Right cardiac atrium (tissue), 5 donors: Measurements from ENCODE around the gene LCE1E. TPM values are rescaled to one million over a fixed set of nuclear protein-coding genes. Genes with fewer than 3 reads are reported as not detected.

Experiments used
- ATAC-seq, 2 donors: fragments of 200-7000 bp; cut with Tn5 transposase; one replicate each; pipeline versions ENCODE4 v1.8.0 to v1.9.1; 2020; ENCODE audit warnings: moderate library complexity in 2 of 2, mild to moderate bottlenecking in 1 of 2
- DNase-seq, 3 donors: peaks; one replicate each; pipeline ENCODE4 v3.0.0-alpha.2; 2020
- H3K27ac ChIP-seq: one replicate; pipeline ENCODE4 v1.5.1; 2013; ENCODE audit warnings: mild to moderate bottlenecking, low read length, control low read depth, moderate library complexity
- H3K27me3 ChIP-seq: one replicate; pipeline ENCODE4 v1.6.1; 2013; ENCODE audit not compliant: control insufficient read depth, insufficient read depth
- H3K4me1 ChIP-seq: one replicate; pipeline ENCODE4 v1.6.1; 2013; ENCODE audit warnings: low read length; ENCODE audit not compliant: control insufficient read depth, insufficient read depth
- H3K4me3 ChIP-seq: one replicate; pipeline ENCODE4 v1.5.1; 2013; ENCODE audit warnings: low read length, control low read depth
- H3K9me3 ChIP-seq: one replicate; pipeline ENCODE4 v1.6.1; 2013; ENCODE audit warnings: low read length; ENCODE audit not compliant: control insufficient read depth
- WGBS: extraction: QIAGEN DNeasy Blood & Tissue Kit; methylation state at CpG from one replicate; pipeline ENCODE4 v1.1.7; 2013; 5-methylcytosine and 5-hydroxymethylcytosine counted together
- intact Hi-C, 4 donors: fragments of 100-400 bp; cut with DNase I; formaldehyde crosslinking; loops; one replicate each; pipeline versions ENCODE4 v1.11.0 to v1.14.0; 2022 to 2023
- long read RNA-seq, 4 donors: library from polyadenylated mRNA; unstranded; transcript quantifications; one replicate each; pipeline ENCODE4 v2.0.0, GENCODE V29; 2020 to 2021
- polyA plus RNA-seq: library from polyadenylated mRNA; stranded (reverse); fragments of 200-250 nt; gene quantifications from one replicate; pipeline ENCODE4 v1.2.3, GENCODE V29; 2013
- total RNA-seq, 4 donors: library from RNA; stranded (reverse); fragmentation: NEBNext Ultra II Directional; extraction: Animal tissue kit (Norgen Biotek cat#: 25700); gene quantifications; one replicate each; pipeline ENCODE4 v1.2.1, GENCODE V29; 2021
- donor health status: healthy with polysubstance abuse.
- donor health status: DM: no; HTN: yes; CAD: no.
- donor health status: DM: no; HTN: no; CAD: no.
- donor health status: DM: no; HTN: yes; CAD: no; lungs with severe emphysema.
- donor health status: DM: yes; HTN: yes; CAD: no.

Gene LCE1E
- total RNA-seq (not detected), polyA plus RNA-seq (not detected)
- long read RNA-seq, donor 1: 0 reads
- long read RNA-seq, donor 2: 0 reads
- long read RNA-seq, donor 3: 0 reads
- long read RNA-seq, donor 4: 0 reads

- no peaks in the 10 kb centered on the region for H3K27me3 ChIP-seq
These were observed at the start of gene LCE1E for GRCh38 chr1:152786077-152786476. Gene LCE1E, plus strand, starts transcription at chr1:152786257. Its CDS starts 1,043 bp downstream, at chr1:152787300.

GRCh38 chr1:152737997-152738396 lies 48.1 kb upstream of the LCE1E start:
- 77% methylated on average over 5 of the region's 5 CpGs for WGBS
- Histone ChIP-seq H3K4me3 (no peak overlapping the region), H3K27me3 (no peaks in the 10 kb centered on the region), H3K9me3 (peaks cover 4% of the 10 kb centered on the region), H3K4me1 (no peaks in the 10 kb centered on the region), H3K27ac (no peak overlapping the region)
- intact Hi-C loops: no loop called here
- DNase-seq (no peak), ATAC-seq (no peak)

More at GRCh38 chr1:152786077-152786476, at the start of gene LCE1E:
- intact Hi-C loops: no loop called here
- Histone ChIP-seq H3K27ac (no peak within 1 kb of the TSS), H3K4me1 (no peaks in the 10 kb centered on the region), H3K4me3 (no peak within 1 kb of the TSS), H3K9me3 (no peaks in the 10 kb centered on the region)
- WGBS: 26% methylated on average over 2 of the region's 2 CpGs
- ATAC-seq (no peak), DNase-seq (no peak)

GRCh38 chr1:152739841-152740240 lies 46.2 kb upstream of the LCE1E start:
- Histone ChIP-seq H3K4me1 (no peaks in the 10 kb centered on the region), H3K9me3 (peaks cover 4% of the 10 kb centered on the region), H3K4me3 (no peak overlapping the region), H3K27ac (no peak overlapping the region), H3K27me3 (no peaks in the 10 kb centered on the region)
- DNase-seq: no peak
- WGBS: 77% methylated on average over 3 of the region's 3 CpGs
- ATAC-seq: no peak
- intact Hi-C loops: no loop called here

GRCh38 chr1:152741656-152742055 lies 44.4 kb upstream of the LCE1E start:
- H3K9me3 ChIP-seq: peaks cover 1% of the 10 kb centered on the region
- intact Hi-C loops: no loop called here

GRCh38 chr1:152743371-152744145 lies 42.5 kb upstream of the LCE1E start:
- intact Hi-C loops: no loop called here
- no peak for ATAC-seq
- DNase-seq: no peak
- Histone ChIP-seq H3K9me3 (no peaks in the 10 kb centered on the region), H3K4me3 (no peak overlapping the region), H3K4me1 (no peaks in the 10 kb centered on the region), H3K27me3 (no peaks in the 10 kb centered on the region), H3K27ac (no peak overlapping the region)
- 60% methylated on average over 2 of the region's 2 CpGs for WGBS

More at GRCh38 chr1:152741656-152742055, 44.4 kb upstream of the LCE1E start:
- DNase-seq: no peak
- no peak overlapping the region for H3K4me3 ChIP-seq
- H3K27ac ChIP-seq: no peak overlapping the region
- H3K27me3 ChIP-seq: no peaks in the 10 kb centered on the region
- no peak for ATAC-seq
- H3K4me1 ChIP-seq: no peaks in the 10 kb centered on the region

- no peak overlapping the region for H3K4me3 ChIP-seq
- 76% methylated on average over 4 of the region's 4 CpGs for WGBS
- H3K4me1 ChIP-seq: no peaks in the 10 kb centered on the region
- H3K27ac ChIP-seq: no peak overlapping the region
- ATAC-seq: no peak
- no peak for DNase-seq
- intact Hi-C loops: no loop called here
- no peaks in the 10 kb centered on the region for H3K9me3 ChIP-seq
- H3K27me3 ChIP-seq: no peaks in the 10 kb centered on the region
These were observed 40.8 kb upstream of the LCE1E start for GRCh38 chr1:152745289-152745704.

- Histone ChIP-seq H3K9me3 (no peaks in the 10 kb centered on the region), H3K4me3 (no peak overlapping the region), H3K27me3 (no peaks in the 10 kb centered on the region), H3K27ac (no peak overlapping the region), H3K4me1 (no peaks in the 10 kb centered on the region)
- DNase-seq (no peak), ATAC-seq (no peak)
- 81% methylated on average over 6 of the region's 6 CpGs for WGBS
- intact Hi-C loops: no loop called here
These were observed 40.2 kb upstream of the LCE1E start for GRCh38 chr1:152745765-152746444.

- no peak overlapping the region for H3K4me3 ChIP-seq
- ATAC-seq (no peak), DNase-seq (no peak)
- intact Hi-C loops: no loop called here
- no peaks in the 10 kb centered on the region for H3K9me3 ChIP-seq
- 38% methylated on average over 1 of the region's 1 CpG for whole genome bisulfite sequencing
- H3K27ac ChIP-seq: no peak overlapping the region
- no peaks in the 10 kb centered on the region for H3K4me1 ChIP-seq
- no peaks in the 10 kb centered on the region for H3K27me3 ChIP-seq
These were observed 38.2 kb upstream of the LCE1E start for GRCh38 chr1:152747831-152748230.

- Histone ChIP-seq H3K4me3 (no peak overlapping the region), H3K9me3 (no peaks in the 10 kb centered on the region), H3K27me3 (no peaks in the 10 kb centered on the region), H3K4me1 (no peaks in the 10 kb centered on the region), H3K27ac (no peak overlapping the region)
- intact Hi-C loops: no loop called here
- WGBS: 59% methylated on average over 1 of the region's 1 CpG
- ATAC-seq (no peak), DNase-seq (no peak)
These were observed 33.8 kb upstream of the LCE1E start for GRCh38 chr1:152752225-152752624.

GRCh38 chr1:152753586-152753985 lies 32.5 kb upstream of the LCE1E start:
- intact Hi-C loops: no loop called here
- Histone ChIP-seq H3K4me3 (no peak overlapping the region), H3K9me3 (no peaks in the 10 kb centered on the region), H3K4me1 (no peaks in the 10 kb centered on the region), H3K27ac (no peak overlapping the region), H3K27me3 (no peaks in the 10 kb centered on the region)
- DNase-seq: no peak
- ATAC-seq: no peak
- WGBS: 15% methylated on average over 1 of the region's 1 CpG

GRCh38 chr1:152756872-152757271 lies 29.2 kb upstream of the LCE1E start:
- no peak for ATAC-seq
- 53% methylated on average over 2 of the region's 2 CpGs for WGBS
- no peak overlapping the region for H3K27ac ChIP-seq
- intact Hi-C loops: no loop called here
- no peak overlapping the region for H3K4me3 ChIP-seq
- H3K9me3 ChIP-seq: no peaks in the 10 kb centered on the region
- H3K27me3 ChIP-seq: no peaks in the 10 kb centered on the region
- no peak for DNase-seq
- H3K4me1 ChIP-seq: no peaks in the 10 kb centered on the region
